HUES6 (cell line): Measurements from ENCODE around the gene ANKRD9.
"Not testable (repeated sequence)": the region's sequence is repeated elsewhere in the genome, so short reads cannot be mapped to it uniquely, and the experiment has no call there.

ENCODE experiments used
- H3K27ac ChIP-seq: 2 replicates; pipeline ENCODE4 v1.7.0; 2013; ENCODE audit warnings: low read depth, mild to moderate bottlenecking, low read length, inconsistent platforms
- H3K27me3 ChIP-seq: 2 replicates; pipeline ENCODE4 v1.6.1; 2013; ENCODE audit warnings: low read length; ENCODE audit not compliant: control insufficient read depth, insufficient read depth
- H3K36me3 ChIP-seq: 2 replicates; pipeline ENCODE4 v1.6.1; 2013; ENCODE audit warnings: low read length; ENCODE audit not compliant: control insufficient read depth, insufficient read depth
- H3K4me1 ChIP-seq: 2 replicates; pipeline ENCODE4 v1.6.1; 2013; ENCODE audit warnings: low read length; ENCODE audit not compliant: control insufficient read depth, insufficient read depth
- H3K4me3 ChIP-seq: 2 replicates; pipeline ENCODE4 v1.5.1; 2013; ENCODE audit warnings: low read depth, low read length
- H3K9ac ChIP-seq: one replicate; pipeline ENCODE4 v1.6.1; 2013; ENCODE audit warnings: mild to moderate bottlenecking, low read length
- H3K9me3 ChIP-seq: 2 replicates; pipeline ENCODE4 v1.6.1; 2013; ENCODE audit warnings: low read depth, low read length; ENCODE audit not compliant: control insufficient read depth, insufficient read depth

ANKRD9 gene

DNA sequence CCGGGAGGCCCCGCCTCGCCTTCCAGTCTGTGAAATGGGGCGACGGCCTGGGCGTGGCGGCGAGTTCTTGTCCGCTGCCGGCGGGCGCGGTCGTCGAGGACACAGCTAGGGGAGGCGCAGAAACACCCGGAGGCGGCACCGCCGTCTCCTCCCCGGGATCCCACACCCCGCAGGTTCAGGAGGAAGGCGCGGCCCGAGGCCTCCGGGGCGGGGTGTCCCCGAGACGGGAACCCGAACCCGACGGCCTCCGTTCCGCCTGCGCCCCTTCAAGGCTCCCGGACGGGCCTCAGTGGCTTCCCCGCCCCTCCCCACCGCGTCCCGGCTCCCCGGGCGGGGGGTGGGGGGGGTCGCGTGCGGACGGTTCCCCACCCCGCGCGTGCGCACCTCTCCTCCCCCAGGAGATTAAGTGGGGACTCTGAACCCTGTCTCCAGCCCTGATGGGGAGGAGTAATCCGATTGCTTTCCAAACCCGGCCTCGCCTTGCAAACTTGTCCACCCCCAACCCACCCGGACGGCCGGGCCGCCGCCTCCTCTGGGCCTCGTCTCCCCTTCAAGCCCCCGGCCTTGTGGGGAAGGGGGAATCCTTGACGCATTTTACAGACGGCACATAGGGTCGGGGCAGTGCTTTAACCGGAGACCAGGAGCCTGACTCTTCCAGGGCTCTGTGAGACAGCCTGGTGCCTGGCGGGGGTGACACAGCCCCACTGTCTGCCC is 35.3 kb upstream of the ANKRD9 start:
- H3K36me3 ChIP-seq = no peaks in the 10 kb centered on the region
- H3K4me3 ChIP-seq = peak overlapping the region; percentile 49
- no peaks in the 10 kb centered on the region for H3K9me3 ChIP-seq
- peaks cover 34% of the 10 kb centered on the region for H3K4me1 ChIP-seq
- H3K27me3 ChIP-seq = no peaks in the 10 kb centered on the region
- peak overlapping the region; percentile 26; the same call in 1 of the 2 replicates for H3K27ac ChIP-seq
- peak overlapping the region; percentile 68 for H3K9ac ChIP-seq

DNA sequence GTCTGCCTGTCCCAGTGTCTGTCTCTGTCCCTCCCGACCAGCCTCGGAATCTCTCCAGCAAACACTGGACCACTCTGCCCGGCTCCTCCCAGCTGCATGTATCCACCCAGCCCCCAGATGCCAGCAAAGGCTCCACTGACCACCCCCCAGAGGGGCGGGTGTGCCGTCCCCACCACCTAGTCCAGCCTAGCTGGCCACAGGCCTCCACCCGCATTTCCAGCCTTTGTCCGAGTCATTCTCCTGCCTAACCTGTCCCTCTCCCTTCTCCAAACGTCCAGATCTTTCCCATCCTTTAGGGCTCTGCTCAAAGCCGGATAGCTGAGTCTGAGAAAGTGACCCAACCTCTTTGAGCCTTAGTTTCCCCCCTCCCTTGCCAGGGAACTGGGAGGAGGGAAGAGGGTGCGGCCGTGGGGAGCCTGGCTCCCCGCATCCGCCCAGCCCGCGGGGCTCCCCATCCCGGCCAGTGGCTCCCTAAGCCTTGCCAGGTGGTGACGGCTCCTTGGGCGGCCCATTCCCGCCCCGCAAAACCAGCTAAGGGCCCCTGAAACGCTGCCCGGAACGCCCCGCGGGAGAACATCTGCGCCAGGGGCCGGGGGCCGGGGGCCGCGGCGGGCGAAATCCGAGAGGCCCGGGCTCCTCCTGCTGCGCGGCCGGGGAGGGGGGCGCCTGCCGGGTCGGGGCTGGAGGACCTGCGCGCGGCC is 34.6 kb upstream of the ANKRD9 start:
- H3K4me1 ChIP-seq = peaks cover 38% of the 10 kb centered on the region
- peak overlapping the region; percentile 49 for H3K4me3 ChIP-seq
- no peaks in the 10 kb centered on the region for H3K36me3 ChIP-seq
- no peaks in the 10 kb centered on the region for H3K9me3 ChIP-seq
- peak overlapping the region; percentile 26; the same call in 1 of the 2 replicates for H3K27ac ChIP-seq
- no peaks in the 10 kb centered on the region for H3K27me3 ChIP-seq
- H3K9ac ChIP-seq = peak overlapping the region; percentile 4

DNA sequence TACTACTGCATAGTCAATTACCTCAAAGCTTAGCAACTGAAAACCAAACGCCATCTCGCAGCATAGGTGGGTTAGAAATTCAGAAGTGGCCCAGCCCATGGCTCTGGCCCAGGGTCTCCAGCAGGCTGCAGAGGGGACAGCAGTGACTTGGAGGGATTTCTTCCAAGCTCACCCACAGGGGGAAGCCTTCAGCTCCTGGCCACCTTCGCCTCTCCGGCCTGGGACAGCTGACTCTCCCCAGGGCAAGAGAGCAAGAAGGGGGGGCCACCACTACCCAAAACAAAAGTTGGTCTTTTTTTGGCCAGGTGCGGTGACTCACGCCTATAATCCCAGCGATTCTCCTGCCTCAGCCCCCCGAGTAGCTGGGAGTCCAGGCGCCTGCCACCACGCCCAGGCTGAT is 32.2 kb upstream of the ANKRD9 start:
- Histone ChIP-seq H3K9me3 (no peaks in the 10 kb centered on the region), H3K4me3 (no peak overlapping the region), H3K27me3 (no peaks in the 10 kb centered on the region), H3K4me1 (peaks cover 42% of the 10 kb centered on the region), H3K36me3 (no peaks in the 10 kb centered on the region), H3K9ac (no peak overlapping the region), H3K27ac (no peak overlapping the region)

DNA sequence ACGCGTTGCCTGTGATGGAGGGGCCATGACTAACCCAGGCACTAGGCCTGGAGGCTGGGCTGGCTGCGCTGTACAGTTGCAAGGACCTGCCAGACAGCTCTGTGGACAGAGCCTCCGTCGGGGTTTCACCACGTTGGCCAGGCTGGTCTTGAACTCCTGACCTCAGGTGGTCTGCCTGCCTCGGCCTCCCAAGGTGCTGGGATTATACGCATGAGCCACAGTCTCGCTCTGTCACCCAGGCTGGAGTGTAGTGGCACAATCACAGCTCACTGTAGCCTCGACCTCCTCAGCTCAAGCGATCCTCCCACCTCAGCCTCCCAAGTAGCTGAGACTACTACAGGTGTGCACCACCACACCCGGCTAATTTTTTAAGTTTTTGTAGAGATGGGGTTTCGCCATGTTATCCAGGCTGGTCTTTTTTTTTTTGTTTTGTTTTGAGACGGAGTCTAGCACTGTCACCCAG is 31.5 kb upstream of the ANKRD9 start:
- H3K4me3 ChIP-seq, H3K27me3 ChIP-seq, H3K9ac ChIP-seq, H3K36me3 ChIP-seq, H3K27ac ChIP-seq, H3K9me3 ChIP-seq: not testable (repeated sequence)
- H3K4me1 ChIP-seq = peaks cover 40% of the 10 kb centered on the region

DNA sequence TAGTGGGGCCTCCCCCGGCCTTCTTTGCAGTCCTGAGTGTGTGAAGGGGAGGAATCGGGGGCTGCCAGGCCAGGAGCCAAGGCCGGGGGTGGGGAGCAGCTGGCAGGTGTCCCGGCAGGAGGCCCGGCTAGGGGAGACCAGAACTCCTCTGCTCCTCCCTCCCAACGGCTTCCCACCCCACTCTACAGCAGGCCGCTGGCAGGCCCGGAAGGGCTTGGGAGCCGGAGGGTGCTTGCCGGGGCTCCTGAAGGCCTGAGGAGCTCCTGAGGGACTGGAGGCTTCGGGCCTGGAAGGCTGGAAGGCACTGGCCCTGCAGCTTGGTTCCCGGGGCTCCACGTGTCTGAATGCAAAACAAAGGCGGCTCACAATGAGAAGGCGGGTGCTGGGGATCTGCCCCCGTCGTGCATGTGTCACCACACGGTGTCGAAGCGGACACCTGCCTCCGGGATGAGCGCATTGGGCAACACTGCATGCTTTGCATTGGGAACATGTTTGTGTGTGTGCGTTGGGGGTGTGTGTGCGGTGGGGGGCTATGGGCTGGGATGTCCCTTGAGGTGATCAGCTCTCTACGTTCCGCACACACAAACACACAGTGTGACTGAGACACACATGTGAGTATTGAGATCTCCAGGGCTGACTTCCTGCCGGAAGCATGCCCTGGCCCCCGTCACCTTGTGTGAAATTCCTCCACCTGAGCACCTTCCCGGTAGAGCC is 30.9 kb upstream of the ANKRD9 start:
- Histone ChIP-seq H3K27me3 (no peaks in the 10 kb centered on the region), H3K4me3 (no peak overlapping the region), H3K4me1 (peaks cover 34% of the 10 kb centered on the region), H3K9ac (no peak overlapping the region), H3K27ac (no peak overlapping the region), H3K36me3 (no peaks in the 10 kb centered on the region), H3K9me3 (no peaks in the 10 kb centered on the region)

DNA sequence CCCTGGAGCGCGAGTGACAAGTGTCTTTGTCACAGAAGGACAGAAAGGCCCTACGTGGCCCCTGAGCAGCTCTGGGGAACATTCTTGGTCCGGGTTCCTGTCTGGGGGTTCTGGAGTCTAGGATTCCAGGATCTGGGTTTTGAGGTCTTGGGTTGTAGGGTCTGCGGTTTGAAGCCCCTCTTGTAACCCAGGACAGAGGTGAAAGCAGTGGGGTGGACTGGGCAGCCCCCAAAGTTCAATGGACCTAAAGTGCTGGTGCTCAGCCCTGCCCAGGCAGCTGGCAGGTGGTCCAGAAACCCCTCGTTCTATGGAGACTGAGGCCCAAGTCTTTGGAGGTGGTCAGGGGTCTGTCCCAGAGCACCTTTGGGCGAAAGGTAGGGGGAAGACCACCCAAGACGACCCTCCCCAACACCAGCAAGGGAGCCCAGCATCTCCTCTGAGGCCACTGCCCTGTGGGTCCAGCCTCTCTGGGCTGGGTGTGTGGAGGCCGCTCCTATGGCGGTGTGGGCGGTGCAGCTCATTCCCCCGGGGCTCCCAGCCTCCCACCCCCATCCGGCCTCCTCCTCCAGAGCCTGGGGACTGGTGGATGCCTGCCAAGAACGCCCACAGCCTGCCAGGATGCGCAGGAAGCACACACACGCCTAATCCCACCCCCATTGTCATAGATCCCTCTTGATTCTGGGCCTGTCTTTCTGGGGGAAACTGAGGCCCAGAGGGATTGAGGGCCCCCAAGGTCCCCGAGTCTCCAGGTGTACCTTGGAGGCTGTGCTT is 30.2 kb upstream of the ANKRD9 start:
- Histone ChIP-seq H3K27me3 (no peaks in the 10 kb centered on the region), H3K4me1 (peaks cover 29% of the 10 kb centered on the region), H3K27ac (no peak overlapping the region)

DNA sequence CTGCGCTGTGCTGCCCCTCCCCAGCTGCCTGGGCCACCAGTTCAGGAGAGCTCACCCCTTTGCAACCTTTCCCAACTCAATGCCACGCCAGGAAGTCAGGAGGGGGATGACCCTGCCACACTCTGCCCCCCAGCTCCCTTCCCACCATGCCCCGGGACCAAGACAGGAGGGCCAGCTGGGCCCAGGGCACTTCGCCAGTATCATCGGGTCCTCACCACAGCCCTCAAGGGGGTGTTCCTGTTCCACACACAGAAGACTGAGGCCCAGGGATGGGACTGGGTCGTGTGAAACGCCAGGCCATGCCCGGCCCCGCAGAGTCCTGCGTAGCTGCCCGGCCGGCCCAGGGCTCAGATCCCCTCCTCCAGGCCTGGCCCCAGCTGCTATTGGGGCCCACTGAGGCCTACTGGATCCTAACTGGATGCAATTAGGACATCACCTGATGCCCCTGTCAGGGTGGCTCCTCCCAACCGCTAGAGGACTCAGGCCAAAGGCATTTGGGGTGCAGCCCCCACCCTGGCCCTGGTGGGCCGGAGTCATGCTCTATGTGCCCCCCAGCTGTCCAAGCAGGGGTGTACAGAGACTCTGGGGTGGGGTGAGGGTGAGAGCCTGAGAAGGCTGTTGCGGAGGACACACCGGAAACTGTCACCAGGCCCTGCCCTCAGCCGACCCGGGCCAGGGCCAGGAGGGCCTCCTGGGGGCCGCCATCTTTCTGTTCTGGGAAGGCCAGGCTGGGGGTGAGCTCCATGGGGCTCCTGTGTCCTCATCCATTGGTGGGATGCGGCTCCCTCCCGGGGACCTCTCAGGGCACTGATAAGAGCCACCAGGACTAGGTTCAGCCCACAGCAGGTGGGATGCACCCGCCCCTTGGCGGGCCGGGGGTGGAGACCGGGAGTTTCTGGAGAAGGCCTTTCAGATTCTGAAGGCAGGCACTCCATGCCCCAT is 29.3 kb upstream of the ANKRD9 start:
- Histone ChIP-seq H3K4me3 (no peak overlapping the region), H3K4me1 (peaks cover 25% of the 10 kb centered on the region), H3K9ac (no peak overlapping the region)

More for the DNA sequence above, 30.2 kb upstream of the ANKRD9 start:
- no peak overlapping the region for H3K9ac ChIP-seq
- H3K9me3 ChIP-seq = no peaks in the 10 kb centered on the region
- no peak overlapping the region for H3K4me3 ChIP-seq
- H3K36me3 ChIP-seq = no peaks in the 10 kb centered on the region

DNA sequence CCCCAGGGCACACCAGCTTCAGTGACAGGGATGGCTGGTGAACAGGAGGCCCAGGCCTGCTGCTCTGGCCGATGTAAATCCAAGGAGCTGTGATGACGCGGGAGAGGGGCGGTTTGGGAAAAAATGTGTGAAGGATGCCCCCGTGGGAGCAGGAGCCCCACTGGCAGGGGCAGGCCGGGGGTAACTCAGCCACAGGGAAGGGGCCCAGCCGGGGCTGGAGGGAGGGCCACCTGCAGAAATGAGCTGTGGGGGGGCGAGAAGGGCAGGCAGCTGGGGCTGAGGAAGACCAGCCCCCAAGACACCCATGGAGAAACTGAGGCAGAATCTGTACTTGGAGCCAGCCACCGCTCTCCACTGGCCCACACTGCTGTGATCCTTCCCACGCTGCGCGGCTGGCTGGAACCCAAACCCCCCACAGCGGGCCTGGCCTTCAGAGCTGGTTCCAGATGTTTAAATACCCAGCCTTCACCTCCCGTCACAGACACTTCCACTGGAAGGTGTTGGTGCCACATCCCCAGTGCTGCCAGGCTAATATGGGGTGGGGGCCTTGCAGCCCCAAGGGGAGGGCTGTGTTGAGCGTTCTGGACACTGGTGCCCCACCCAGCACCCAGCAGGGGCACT is 28.5 kb upstream of the ANKRD9 start:
- peaks cover 24% of the 10 kb centered on the region; the same call in 1 of the 2 replicates for H3K4me1 ChIP-seq
- no peaks in the 10 kb centered on the region for H3K36me3 ChIP-seq
- no peak overlapping the region for H3K4me3 ChIP-seq
- no peaks in the 10 kb centered on the region for H3K9me3 ChIP-seq
- H3K27ac ChIP-seq = no peak overlapping the region
- no peaks in the 10 kb centered on the region for H3K27me3 ChIP-seq
- H3K9ac ChIP-seq = no peak overlapping the region

More for the DNA sequence above, 29.3 kb upstream of the ANKRD9 start:
- Histone ChIP-seq H3K9me3 (no peaks in the 10 kb centered on the region), H3K27ac (no peak overlapping the region), H3K36me3 (no peaks in the 10 kb centered on the region), H3K27me3 (no peaks in the 10 kb centered on the region)

DNA sequence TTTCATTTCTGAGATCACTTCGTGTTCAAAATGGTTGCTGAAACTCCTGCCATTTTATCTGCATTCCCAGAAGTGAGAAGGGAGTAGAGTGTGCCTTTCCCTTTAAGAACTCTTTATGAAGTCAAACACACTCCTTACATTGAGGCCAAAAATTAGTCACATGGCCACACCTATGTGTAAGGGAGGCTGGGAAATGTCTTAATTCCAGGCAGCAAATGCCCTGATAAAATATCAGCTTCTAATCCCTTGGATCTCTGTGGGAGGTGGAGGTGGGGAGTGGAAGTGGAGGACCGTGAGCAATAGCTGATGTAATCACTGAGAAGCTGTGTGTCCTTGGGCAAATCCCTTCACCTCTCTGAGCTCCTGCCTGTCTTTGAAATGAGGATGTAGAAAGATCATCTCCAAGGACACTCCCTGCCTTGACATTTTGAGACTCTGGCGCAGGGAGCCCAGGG is 22.7 kb upstream of the ANKRD9 start:
- no peak overlapping the region for H3K27ac ChIP-seq

More for the DNA sequence above, 22.7 kb upstream of the ANKRD9 start:
- Histone ChIP-seq H3K27me3 (no peaks in the 10 kb centered on the region), H3K4me1 (peaks cover 5% of the 10 kb centered on the region; the same call in 1 of the 2 replicates), H3K9ac (no peak overlapping the region), H3K9me3 (no peaks in the 10 kb centered on the region), H3K4me3 (no peak overlapping the region), H3K36me3 (no peaks in the 10 kb centered on the region)
